Measurements from ENCODE around the gene MACC1.
"Not testable (repeated sequence)": the region's sequence is repeated elsewhere in the genome, so short reads cannot be mapped to it uniquely, and the experiment has no call there.

MACC1 gene

GRCh38 chr7:20128001-20128400, 89.2 kb downstream of the MACC1 start:
- DNase-seq (no peak), ATAC-seq (no peak)

GRCh38 chr7:20126060-20126459, 91.1 kb downstream of the MACC1 start:
- ATAC-seq, DNase-seq: not testable (repeated sequence)

GRCh38 chr7:20124087-20124486, 93.1 kb downstream of the MACC1 start:
- not testable (repeated sequence) for ATAC-seq

GRCh38 chr7:20122653-20123316, 94.4 kb downstream of the MACC1 start:
- DNase-seq, ATAC-seq: not testable (repeated sequence)

More at GRCh38 chr7:20124087-20124486, 93.1 kb downstream of the MACC1 start:
- DNase-seq: not testable (repeated sequence)

- ATAC-seq: no peak
- no peak for DNase-seq
Observed at GRCh38 chr7:20122073-20122472, 95.1 kb downstream of the MACC1 start.

- no peak for DNase-seq
Observed at GRCh38 chr7:20121404-20121803, 95.8 kb downstream of the MACC1 start.

GRCh38 chr7:20120611-20121168, 96.5 kb downstream of the MACC1 start:
- not testable (repeated sequence) for DNase-seq, ATAC-seq

More at GRCh38 chr7:20121404-20121803, 95.8 kb downstream of the MACC1 start:
- ATAC-seq: no peak

GRCh38 chr7:20116869-20117268, 100.3 kb downstream of the MACC1 start:
- no peak for ATAC-seq
- no peak for DNase-seq

- ATAC-seq (no peak), DNase-seq (peak; percentile 5)
Observed at GRCh38 chr7:20114468-20114867, 102.7 kb downstream of the MACC1 start.

- DNase-seq: no peak
- ATAC-seq: no peak
Observed at GRCh38 chr7:20113427-20114027, 103.7 kb downstream of the MACC1 start.

GRCh38 chr7:20112696-20113095, 104.5 kb downstream of the MACC1 start:
- DNase-seq (no peak), ATAC-seq (no peak)

- ATAC-seq: peak; percentile 28
- DNase-seq: no peak
Observed at GRCh38 chr7:20111821-20112542, 105.2 kb downstream of the MACC1 start.

GRCh38 chr7:20107582-20107981, 109.6 kb downstream of the MACC1 start:
- ATAC-seq (no peak), DNase-seq (no peak)

- ATAC-seq (no peak), DNase-seq (no peak)
Observed at GRCh38 chr7:20104696-20105095, 112.5 kb downstream of the MACC1 start.

- DNase-seq: no peak
- ATAC-seq: no peak
Observed at GRCh38 chr7:20102982-20103381, 114.2 kb downstream of the MACC1 start.

GRCh38 chr7:20095862-20096261, 121.3 kb downstream of the MACC1 start:
- ATAC-seq: no peak
- no peak for DNase-seq

GRCh38 chr7:20095436-20095835, 121.7 kb downstream of the MACC1 start:
- ATAC-seq (no peak), DNase-seq (no peak)

GRCh38 chr7:20089431-20089830, 127.8 kb downstream of the MACC1 start:
- DNase-seq (no peak), ATAC-seq (no peak)

GRCh38 chr7:20085086-20085485, 132.1 kb downstream of the MACC1 start:
- DNase-seq: no peak
- ATAC-seq: no peak

Measured in stimulated activated naive CD8-positive, alpha-beta T cell treated with anti-CD3 and anti-CD28 coated beads, Interleukin-15, Interleukin-2, amounts not matched to agents 100 U/mL and 50 U/mL, for 24 hours (primary cell).